K562 (cell line): ENCODE results near the gene DOLPP1. TPM values are rescaled to one million over a fixed set of nuclear protein-coding genes. Genes with fewer than 3 reads are reported as not detected.

Experiments
- ARID1B ChIP-seq: fragments of 450-650 bp; IDR thresholded peaks from 2 replicates; pipeline ENCODE4 v1.6.1; 2016; ENCODE audit warnings: antibody characterized with exemption, mild to moderate bottlenecking, inconsistent platforms
- CEBPB ChIP-seq: fragments of 450-650 bp; IDR thresholded peaks from 2 replicates; pipeline ENCODE4 v1.6.1; 2016; ENCODE audit warnings: missing genetic modification characterization, missing compliant biosample characterization
- DACH1 ChIP-seq: fragments of 450-650 bp; IDR thresholded peaks from 2 replicates; pipeline ENCODE4 v1.6.1; 2018; ENCODE audit not compliant: partially characterized antibody
- HBP1 ChIP-seq: fragments of 450-650 bp; formaldehyde crosslinking; IDR thresholded peaks from 2 replicates; pipeline ENCODE4 v1.4.0; 2022; ENCODE audit warnings: missing genetic modification characterization
- HDAC1 ChIP-seq, 2 experiments: fragments of 450-650 bp; IDR thresholded peaks; 2 replicates each; pipeline ENCODE4 v1.6.1; 2016 to 2017; ENCODE audit warnings: inconsistent platforms in 1 of 2, mild to moderate bottlenecking in 1 of 2, moderate library complexity in 1 of 2
- HDAC2 ChIP-seq: fragments of 450-650 bp; IDR thresholded peaks from 2 replicates; pipeline ENCODE4 v1.6.1; 2016; ENCODE audit warnings: mild to moderate bottlenecking
- KLF16 ChIP-seq: IDR thresholded peaks from 2 replicates; pipeline ENCODE4 v1.6.1; 2016; ENCODE audit warnings: antibody characterized with exemption
- NFATC3 ChIP-seq: fragments of 450-650 bp; IDR thresholded peaks from 2 replicates; pipeline ENCODE4 v1.6.1; 2017; ENCODE audit warnings: mild to moderate bottlenecking
- RCOR1 ChIP-seq, 2 experiments: IDR thresholded peaks; 2 replicates each; pipeline ENCODE4 v1.6.1; 2012; ENCODE audit warnings: low read depth in 2 of 2, low read length in 2 of 2, borderline replicate concordance in 1 of 2, improper control_type of control experiment in 1 of 2
- SLC30A9 ChIP-seq: fragments of 250-450 bp; sonication (Bioruptor Pico); IDR thresholded peaks from 2 replicates; pipeline ENCODE4 v1.8.0; 2022; ENCODE audit warnings: mild to moderate bottlenecking, moderate library complexity
- TRIM28 ChIP-seq: fragments of 450-650 bp; IDR thresholded peaks from 2 replicates; pipeline ENCODE4 v1.6.1; 2017
- ZNF134 ChIP-seq: fragments of 250-450 bp; sonication (Bioruptor Pico); conservative IDR thresholded peaks from 2 replicates; pipeline ENCODE4 v1.4.0; 2020
- polyA plus RNA-seq, 8 experiments: library from polyadenylated mRNA; depleted of rRNA in 4 of 8; stranded (reverse) in 5 of 8; unstranded in 3 of 8; fragments of >200 nt; fragmentation: Nextera tagmentation in 2 of 8; fragmentation: Illumina TruSeq in 1 of 8; extraction: Ambion mirVana in 2 of 8; extraction: Trizol in 1 of 8; gene quantifications; 2 replicates each; pipeline versions ENCODE4 v1.2.1 to v1.2.3, GENCODE V29; 2011 to 2014; ENCODE audit warnings: inconsistent platforms in 1 of 8, missing spikeins in 1 of 8
- total RNA-seq, 7 experiments: library from RNA; depleted of rRNA in 6 of 7; stranded (reverse); fragments of >200 nt in 6 of 7; fragmentation: Illumina TruSeq in 2 of 7; extraction: Trizol in 2 of 7; gene quantifications; 2 replicates each; pipeline versions ENCODE4 v1.2.1 to v1.2.3, GENCODE V29; 2011 to 2021; ENCODE audit warnings: low replicate concordance in 1 of 7
- TF ChIP-seq, protein P1 (sequence below): fragments of 200-800 bp; sonication (Bioruptor generic); IDR thresholded peaks from 2 replicates; pipeline ENCODE4 v1.6.1; 2016; ENCODE audit warnings: missing genetic modification characterization, missing compliant biosample characterization
- TF ChIP-seq, protein P2 (sequence below): fragments of 250-450 bp; sonication (Bioruptor Pico); IDR thresholded peaks from 2 replicates; pipeline ENCODE4 v1.4.0; 2020

Gene DOLPP1
- total and polyA plus RNA-seq, 9 of the 15 experiments (the other 6 are each of a cell fraction or from before 2014, with no cell fraction given), result 3.0 to 39.8 (median 30.5) TPM

DNA sequence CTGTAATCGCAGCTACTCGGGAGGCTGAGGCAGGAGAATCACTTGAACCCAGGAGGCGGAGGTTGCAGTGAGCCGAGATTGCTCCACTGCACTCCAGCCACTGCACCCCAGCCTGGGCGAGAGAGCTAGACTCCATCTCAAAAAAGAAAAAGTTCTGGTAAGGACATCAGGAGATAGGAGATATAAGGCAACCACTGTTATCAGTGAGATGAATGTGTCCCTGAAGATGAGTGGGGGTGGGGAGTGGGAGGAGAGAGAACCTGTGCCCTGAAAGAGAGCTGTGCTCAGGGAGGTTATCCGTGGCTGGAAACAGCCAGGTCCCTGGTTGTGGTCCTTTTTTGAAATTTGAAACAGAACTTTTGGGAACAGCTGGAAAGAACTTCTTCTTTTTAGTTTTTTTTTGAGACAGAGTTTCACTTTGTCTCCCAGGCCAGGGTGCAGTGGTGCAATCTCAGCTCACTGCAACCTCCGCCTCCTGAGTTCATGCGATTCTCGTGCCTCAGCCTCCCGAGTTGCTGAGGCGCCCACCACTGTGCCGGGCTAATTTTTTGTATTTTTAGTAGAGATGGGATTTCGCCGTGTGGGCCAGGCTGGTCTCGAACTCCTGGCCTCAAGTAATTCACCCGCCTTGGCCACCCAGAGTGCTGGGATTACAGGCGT lies 32.9 kb downstream of the DOLPP1 start (continued):
- TF ChIP-seq, protein P1, sequence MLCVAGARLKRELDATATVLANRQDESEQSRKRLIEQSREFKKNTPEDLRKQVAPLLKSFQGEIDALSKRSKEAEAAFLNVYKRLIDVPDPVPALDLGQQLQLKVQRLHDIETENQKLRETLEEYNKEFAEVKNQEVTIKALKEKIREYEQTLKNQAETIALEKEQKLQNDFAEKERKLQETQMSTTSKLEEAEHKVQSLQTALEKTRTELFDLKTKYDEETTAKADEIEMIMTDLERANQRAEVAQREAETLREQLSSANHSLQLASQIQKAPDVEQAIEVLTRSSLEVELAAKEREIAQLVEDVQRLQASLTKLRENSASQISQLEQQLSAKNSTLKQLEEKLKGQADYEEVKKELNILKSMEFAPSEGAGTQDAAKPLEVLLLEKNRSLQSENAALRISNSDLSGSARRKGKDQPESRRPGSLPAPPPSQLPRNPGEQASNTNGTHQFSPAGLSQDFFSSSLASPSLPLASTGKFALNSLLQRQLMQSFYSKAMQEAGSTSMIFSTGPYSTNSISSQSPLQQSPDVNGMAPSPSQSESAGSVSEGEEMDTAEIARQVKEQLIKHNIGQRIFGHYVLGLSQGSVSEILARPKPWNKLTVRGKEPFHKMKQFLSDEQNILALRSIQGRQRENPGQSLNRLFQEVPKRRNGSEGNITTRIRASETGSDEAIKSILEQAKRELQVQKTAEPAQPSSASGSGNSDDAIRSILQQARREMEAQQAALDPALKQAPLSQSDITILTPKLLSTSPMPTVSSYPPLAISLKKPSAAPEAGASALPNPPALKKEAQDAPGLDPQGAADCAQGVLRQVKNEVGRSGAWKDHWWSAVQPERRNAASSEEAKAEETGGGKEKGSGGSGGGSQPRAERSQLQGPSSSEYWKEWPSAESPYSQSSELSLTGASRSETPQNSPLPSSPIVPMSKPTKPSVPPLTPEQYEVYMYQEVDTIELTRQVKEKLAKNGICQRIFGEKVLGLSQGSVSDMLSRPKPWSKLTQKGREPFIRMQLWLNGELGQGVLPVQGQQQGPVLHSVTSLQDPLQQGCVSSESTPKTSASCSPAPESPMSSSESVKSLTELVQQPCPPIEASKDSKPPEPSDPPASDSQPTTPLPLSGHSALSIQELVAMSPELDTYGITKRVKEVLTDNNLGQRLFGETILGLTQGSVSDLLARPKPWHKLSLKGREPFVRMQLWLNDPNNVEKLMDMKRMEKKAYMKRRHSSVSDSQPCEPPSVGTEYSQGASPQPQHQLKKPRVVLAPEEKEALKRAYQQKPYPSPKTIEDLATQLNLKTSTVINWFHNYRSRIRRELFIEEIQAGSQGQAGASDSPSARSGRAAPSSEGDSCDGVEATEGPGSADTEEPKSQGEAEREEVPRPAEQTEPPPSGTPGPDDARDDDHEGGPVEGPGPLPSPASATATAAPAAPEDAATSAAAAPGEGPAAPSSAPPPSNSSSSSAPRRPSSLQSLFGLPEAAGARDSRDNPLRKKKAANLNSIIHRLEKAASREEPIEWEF (CRISPR knock-in tag), result no peak
- TF ChIP-seq, protein P2, sequence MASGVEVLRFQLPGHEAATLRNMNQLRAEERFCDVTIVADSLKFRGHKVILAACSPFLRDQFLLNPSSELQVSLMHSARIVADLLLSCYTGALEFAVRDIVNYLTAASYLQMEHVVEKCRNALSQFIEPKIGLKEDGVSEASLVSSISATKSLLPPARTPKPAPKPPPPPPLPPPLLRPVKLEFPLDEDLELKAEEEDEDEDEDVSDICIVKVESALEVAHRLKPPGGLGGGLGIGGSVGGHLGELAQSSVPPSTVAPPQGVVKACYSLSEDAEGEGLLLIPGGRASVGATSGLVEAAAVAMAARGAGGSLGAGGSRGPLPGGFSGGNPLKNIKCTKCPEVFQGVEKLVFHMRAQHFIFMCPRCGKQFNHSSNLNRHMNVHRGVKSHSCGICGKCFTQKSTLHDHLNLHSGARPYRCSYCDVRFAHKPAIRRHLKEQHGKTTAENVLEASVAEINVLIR (CRISPR knock-in tag), result no peak
- TF ChIP-seq ZNF134 (CRISPR knock-in tag) (no peak), CEBPB (tag) (0 out of 2 replicates have a peak, but pooled peaks have one; percentile 9), TRIM28 (no peak), NFATC3 (no peak), KLF16 (peak; percentile 74), HBP1 (CRISPR knock-in tag) (no peak), HDAC1 (IDR thresholded peaks at IDR 0.05) (peak in 1 of 2 experiments; percentile 79; a peak in 2 of 4 replicates), RCOR1 (IDR thresholded peaks at IDR 0.05; ENCODE audit: borderline replicate concordance in 1 of 2, low read depth in 2 of 2, low read length in 2 of 2) (peak in 1 of 2 experiments; percentile 86; a peak in 1 of 4 replicates), SLC30A9 (no peak), ARID1B (peak; percentile 88), DACH1 (peak; percentile 14), HDAC2 (peak; percentile 72; the same call in 1 of the 2 replicates)
